Central memory CD8-positive, alpha-beta T cell (primary cell): ENCODE data around the gene SH3D21.

Experiments used
- ATAC-seq: fragments of 150-1000 bp; cut with Tn5 transposase; replicated peaks from 2 replicates; pipeline ENCODE4 v1.10.0; 2022; ENCODE audit warnings: mild to moderate bottlenecking, moderate FRiP score, moderate number of reproducible peaks; ENCODE audit not compliant: poor library complexity, severe bottlenecking; ENCODE audit errors: extremely low read depth
- DNase-seq, 2 donors: peaks; one replicate each; pipeline ENCODE4 v3.0.0; 2021; ENCODE audit warnings: low spot score in 2 of 2
- H3K27ac Mint-ChIP-seq: one replicate; pipeline ENCODE4 v1.8.0; 2022; ENCODE audit warnings: low read depth, mild to moderate bottlenecking, moderate library complexity, mixed read lengths
- H3K27me3 Mint-ChIP-seq: one replicate; pipeline ENCODE4 v1.8.0; 2022; ENCODE audit warnings: mixed read lengths
- H3K36me3 Mint-ChIP-seq: one replicate; pipeline ENCODE4 v1.8.0; 2022; ENCODE audit warnings: mild to moderate bottlenecking, moderate library complexity, mixed read lengths; ENCODE audit not compliant: insufficient read depth
- H3K4me1 Mint-ChIP-seq: one replicate; pipeline ENCODE4 v1.8.0; 2022; ENCODE audit warnings: mixed read lengths
- H3K4me3 Mint-ChIP-seq: one replicate; pipeline ENCODE4 v1.8.0; 2022; ENCODE audit warnings: mild to moderate bottlenecking, moderate library complexity, mixed read lengths
- H3K9me3 Mint-ChIP-seq: one replicate; pipeline ENCODE4 v1.8.0; 2022; ENCODE audit warnings: mixed read lengths

SH3D21 gene

GRCh38 chr1:36324353-36324703 is 18.2 kb downstream of the SH3D21 start:
- DNase-seq (no peak), ATAC-seq (no peak)
- H3K27ac Mint-ChIP-seq: no peak overlapping the region
- no peaks in the 10 kb centered on the region for H3K27me3 Mint-ChIP-seq
- peaks cover 26% of the 10 kb centered on the region for H3K4me1 Mint-ChIP-seq
- H3K9me3 Mint-ChIP-seq: no peaks in the 10 kb centered on the region
- H3K36me3 Mint-ChIP-seq: no peaks in the 10 kb centered on the region
- H3K4me3 Mint-ChIP-seq: peak overlapping the region; percentile 80

GRCh38 chr1:36326499-36326898 is 20.3 kb downstream of the SH3D21 start:
- no peak overlapping the region for H3K27ac Mint-ChIP-seq
- no peak overlapping the region for H3K4me3 Mint-ChIP-seq
- no peaks in the 10 kb centered on the region for H3K9me3 Mint-ChIP-seq
- no peaks in the 10 kb centered on the region for H3K36me3 Mint-ChIP-seq
- DNase-seq (no peak), ATAC-seq (no peak)
- H3K4me1 Mint-ChIP-seq: peaks cover 19% of the 10 kb centered on the region
- no peaks in the 10 kb centered on the region for H3K27me3 Mint-ChIP-seq

- Mint-ChIP-seq H3K27me3 (no peaks in the 10 kb centered on the region), H3K4me1 (peaks cover 19% of the 10 kb centered on the region), H3K4me3 (no peak overlapping the region), H3K27ac (no peak overlapping the region), H3K36me3 (no peaks in the 10 kb centered on the region), H3K9me3 (no peaks in the 10 kb centered on the region)
- DNase-seq (no peak), ATAC-seq (no peak)
Observed at GRCh38 chr1:36327421-36328087, 21.4 kb downstream of the SH3D21 start.

GRCh38 chr1:36328088-36328480 is 21.9 kb downstream of the SH3D21 start:
- DNase-seq (no peak), ATAC-seq (no peak)
- Mint-ChIP-seq H3K27me3 (no peaks in the 10 kb centered on the region), H3K36me3 (no peaks in the 10 kb centered on the region), H3K4me3 (no peak overlapping the region), H3K9me3 (no peaks in the 10 kb centered on the region), H3K4me1 (peaks cover 19% of the 10 kb centered on the region), H3K27ac (no peak overlapping the region)

GRCh38 chr1:36328713-36329112 is 22.5 kb downstream of the SH3D21 start:
- H3K9me3 Mint-ChIP-seq: no peaks in the 10 kb centered on the region
- peaks cover 18% of the 10 kb centered on the region for H3K4me1 Mint-ChIP-seq
- H3K36me3 Mint-ChIP-seq: no peaks in the 10 kb centered on the region
- no peak overlapping the region for H3K4me3 Mint-ChIP-seq
- no peak for ATAC-seq
- DNase-seq: no peak
- H3K27me3 Mint-ChIP-seq: no peaks in the 10 kb centered on the region
- H3K27ac Mint-ChIP-seq: no peak overlapping the region

GRCh38 chr1:36329817-36330216 is 23.6 kb downstream of the SH3D21 start:
- DNase-seq (no peak), ATAC-seq (no peak)
- H3K27ac Mint-ChIP-seq: no peak overlapping the region
- H3K9me3 Mint-ChIP-seq: no peaks in the 10 kb centered on the region
- peaks cover 7% of the 10 kb centered on the region for H3K4me1 Mint-ChIP-seq
- no peak overlapping the region for H3K4me3 Mint-ChIP-seq
- no peaks in the 10 kb centered on the region for H3K36me3 Mint-ChIP-seq
- no peaks in the 10 kb centered on the region for H3K27me3 Mint-ChIP-seq

GRCh38 chr1:36330940-36331339 is 24.8 kb downstream of the SH3D21 start:
- Mint-ChIP-seq H3K36me3 (no peaks in the 10 kb centered on the region), H3K4me1 (peaks cover 7% of the 10 kb centered on the region), H3K27ac (no peak overlapping the region), H3K9me3 (no peaks in the 10 kb centered on the region), H3K27me3 (no peaks in the 10 kb centered on the region), H3K4me3 (no peak overlapping the region)
- ATAC-seq (no peak), DNase-seq (no peak)

GRCh38 chr1:36337830-36338229 is 31.7 kb downstream of the SH3D21 start:
- DNase-seq (no peak), ATAC-seq (no peak)
- Mint-ChIP-seq H3K27me3 (no peaks in the 10 kb centered on the region), H3K36me3 (peaks cover 5% of the 10 kb centered on the region), H3K4me1 (no peaks in the 10 kb centered on the region), H3K9me3 (no peaks in the 10 kb centered on the region), H3K27ac (no peak overlapping the region), H3K4me3 (no peak overlapping the region)

- DNase-seq (no peak), ATAC-seq (no peak)
- Mint-ChIP-seq H3K4me3 (no peak overlapping the region), H3K36me3 (peaks cover 5% of the 10 kb centered on the region), H3K27ac (no peak overlapping the region), H3K4me1 (no peaks in the 10 kb centered on the region), H3K27me3 (no peaks in the 10 kb centered on the region), H3K9me3 (no peaks in the 10 kb centered on the region)
Observed at GRCh38 chr1:36339215-36339614, 33.0 kb downstream of the SH3D21 start.

- Mint-ChIP-seq H3K27me3 (no peaks in the 10 kb centered on the region), H3K9me3 (no peaks in the 10 kb centered on the region), H3K4me1 (peaks cover under 1% of the 10 kb centered on the region), H3K36me3 (peaks cover 5% of the 10 kb centered on the region), H3K4me3 (no peak overlapping the region), H3K27ac (no peak overlapping the region)
- ATAC-seq: no peak
- DNase-seq: no peak
Observed at GRCh38 chr1:36339615-36340014, 33.4 kb downstream of the SH3D21 start.

GRCh38 chr1:36341626-36342320 is 35.6 kb downstream of the SH3D21 start:
- H3K4me3 Mint-ChIP-seq: no peak overlapping the region
- no peak overlapping the region for H3K27ac Mint-ChIP-seq
- no peaks in the 10 kb centered on the region for H3K27me3 Mint-ChIP-seq
- no peak for ATAC-seq
- H3K9me3 Mint-ChIP-seq: no peaks in the 10 kb centered on the region
- no peak for DNase-seq
- peaks cover 4% of the 10 kb centered on the region for H3K4me1 Mint-ChIP-seq
- peaks cover 14% of the 10 kb centered on the region for H3K36me3 Mint-ChIP-seq

GRCh38 chr1:36342426-36343185 is 36.4 kb downstream of the SH3D21 start:
- Mint-ChIP-seq H3K9me3 (no peaks in the 10 kb centered on the region), H3K4me3 (no peak overlapping the region), H3K36me3 (peaks cover 22% of the 10 kb centered on the region), H3K27ac (no peak overlapping the region), H3K27me3 (no peaks in the 10 kb centered on the region), H3K4me1 (peaks cover 4% of the 10 kb centered on the region)
- DNase-seq: peak in 1 of 2 donors; percentile 40
- no peak for ATAC-seq
